HEK293 (cell line): Measurements from ENCODE around the gene GTSE1.

Experiments
- CTCF ChIA-PET: fragments of 350-600 bp; formaldehyde crosslinking; extraction: SDS; loops from one replicate; lab custom pipeline; 2021; ENCODE audit warnings: antibody characterized with exemption; lab: Yijun Ruan, JAX
- POLR2A ChIA-PET: fragments of 300-600 bp; formaldehyde crosslinking; extraction: SDS; loops from one replicate; lab custom pipeline; 2020; ENCODE audit warnings: antibody characterized with exemption, inconsistent platforms; lab: Yijun Ruan, JAX
- H3K27ac ChIP-seq: fragments of 200-500 bp; sonication (Bioruptor generic); 2 replicates; pipeline ENCODE4 v1.5.1; 2014; ENCODE audit warnings: low read depth, low read length, control low read depth, inconsistent platforms; ENCODE audit errors: extremely low read depth
- H3K36me3 ChIP-seq, 2 experiments: fragments of 200-500 bp in 1 of 2; sonication (Bioruptor generic) in 1 of 2; 1 replicate in 1 of 2; 2 replicates in 1 of 2; pipeline ENCODE4 v1.5.1; 2014 to 2017; ENCODE audit warnings: inconsistent platforms in 2 of 2, low read length in 2 of 2; ENCODE audit not compliant: control insufficient read depth in 2 of 2, insufficient read depth in 1 of 2
- H3K4me1 ChIP-seq: fragments of 200-500 bp; sonication (Bioruptor generic); 2 replicates; pipeline ENCODE4 v1.5.1; 2014; ENCODE audit warnings: mild to moderate bottlenecking, low read length, inconsistent platforms; ENCODE audit not compliant: control insufficient read depth, insufficient read depth
- H3K4me3 ChIP-seq: 2 replicates; pipeline ENCODE4 v1.5.1; 2011; ENCODE audit warnings: low read depth, mild to moderate bottlenecking, control low read depth, low read length, moderate library complexity
- H3K9me3 ChIP-seq: fragments of 200-500 bp; sonication (Bioruptor generic); 2 replicates; pipeline ENCODE4 v1.5.1; 2014; ENCODE audit warnings: low read depth, low read length, inconsistent platforms; ENCODE audit not compliant: control insufficient read depth, insufficient read depth
- EGR2 ChIP-seq: fragments of 450-650 bp; formaldehyde crosslinking; IDR thresholded peaks from 2 replicates; pipeline ENCODE4 v1.5.1; 2016; ENCODE audit warnings: low read depth, missing biosample characterization, missing genetic modification characterization
- GLI2 ChIP-seq: fragments of 450-650 bp; formaldehyde crosslinking; IDR thresholded peaks from 2 replicates; pipeline ENCODE4; 2017; ENCODE audit warnings: missing biosample characterization, missing genetic modification characterization, low read depth, borderline replicate concordance
- MYNN ChIP-seq: fragments of 450-650 bp; formaldehyde crosslinking; IDR thresholded peaks from 2 replicates; pipeline ENCODE4 v1.5.1; 2016; ENCODE audit warnings: missing biosample characterization, missing genetic modification characterization, borderline replicate concordance
- MZF1 ChIP-seq: fragments of 450-650 bp; formaldehyde crosslinking; IDR thresholded peaks from 2 replicates; pipeline ENCODE4 v1.5.1; 2017; ENCODE audit warnings: missing biosample characterization, missing genetic modification characterization, borderline replicate concordance
- SP7 ChIP-seq: fragments of 450-650 bp; formaldehyde crosslinking; IDR thresholded peaks from 2 replicates; pipeline ENCODE4 v1.5.1; 2016; ENCODE audit warnings: missing biosample characterization, missing genetic modification characterization
- ZBTB10 ChIP-seq: fragments of 450-650 bp; formaldehyde crosslinking; IDR thresholded peaks from 2 replicates; pipeline ENCODE4 v1.5.1; 2016; ENCODE audit warnings: missing biosample characterization, missing genetic modification characterization
- ZBTB44 ChIP-seq: fragments of 450-650 bp; IDR thresholded peaks from 2 replicates; pipeline ENCODE4 v1.5.1; 2018; ENCODE audit warnings: missing biosample characterization, mild to moderate bottlenecking, missing genetic modification characterization
- ZBTB7A ChIP-seq: fragments of 450-650 bp; formaldehyde crosslinking; IDR thresholded peaks from 2 replicates; pipeline ENCODE4 v1.5.1; 2016; ENCODE audit warnings: low read depth, missing biosample characterization, missing genetic modification characterization
- ZEB2 ChIP-seq: fragments of 450-650 bp; formaldehyde crosslinking; IDR thresholded peaks from 2 replicates; pipeline ENCODE4 v1.5.1; 2016; ENCODE audit warnings: missing biosample characterization, missing genetic modification characterization
- ZFHX2 ChIP-seq: fragments of 450-650 bp; formaldehyde crosslinking; conservative IDR thresholded peaks from 2 replicates; pipeline ENCODE4 v1.5.1; 2016; ENCODE audit warnings: missing biosample characterization, missing genetic modification characterization
- ZNF133 ChIP-seq: fragments of 450-650 bp; formaldehyde crosslinking; IDR thresholded peaks from 2 replicates; pipeline ENCODE4 v1.5.1; 2016; ENCODE audit warnings: missing biosample characterization, missing genetic modification characterization
- ZNF175 ChIP-seq: fragments of 450-650 bp; formaldehyde crosslinking; IDR thresholded peaks from 2 replicates; pipeline ENCODE4 v1.5.1; 2016; ENCODE audit warnings: missing biosample characterization, missing genetic modification characterization
- ZNF221 ChIP-seq: fragments of 450-650 bp; formaldehyde crosslinking; IDR thresholded peaks from 2 replicates; pipeline ENCODE4 v1.5.1; 2017; ENCODE audit warnings: missing biosample characterization, missing genetic modification characterization, borderline replicate concordance
- ZNF366 ChIP-seq: fragments of 450-650 bp; formaldehyde crosslinking; conservative IDR thresholded peaks from 2 replicates; pipeline ENCODE4 v1.5.1; 2016; ENCODE audit warnings: missing biosample characterization, missing genetic modification characterization
- ZNF394 ChIP-seq: fragments of 450-650 bp; formaldehyde crosslinking; IDR thresholded peaks from 2 replicates; pipeline ENCODE4 v1.5.1; 2016; ENCODE audit warnings: missing biosample characterization, missing genetic modification characterization, mild to moderate bottlenecking, moderate library complexity, borderline replicate concordance
- ZNF521 ChIP-seq: fragments of 450-650 bp; formaldehyde crosslinking; IDR thresholded peaks from 2 replicates; pipeline ENCODE4 v1.5.1; 2017; ENCODE audit warnings: missing biosample characterization, mild to moderate bottlenecking, missing genetic modification characterization
- ZNF561 ChIP-seq: fragments of 450-650 bp; IDR thresholded peaks from 2 replicates; pipeline ENCODE4 v1.5.1; 2018; ENCODE audit warnings: missing biosample characterization, missing genetic modification characterization, borderline replicate concordance
- ZNF571 ChIP-seq: fragments of 450-650 bp; formaldehyde crosslinking; IDR thresholded peaks from 2 replicates; pipeline ENCODE4 v1.5.0; 2017; ENCODE audit warnings: missing biosample characterization, missing genetic modification characterization
- ZNF596 ChIP-seq: fragments of 450-650 bp; IDR thresholded peaks from 2 replicates; pipeline ENCODE4 v1.5.0; 2018; ENCODE audit warnings: missing biosample characterization, mild to moderate bottlenecking, missing genetic modification characterization, moderate library complexity
- ZSCAN5A ChIP-seq: fragments of 450-650 bp; formaldehyde crosslinking; IDR thresholded peaks from 2 replicates; pipeline ENCODE4 v1.5.1; 2016; ENCODE audit warnings: missing biosample characterization, missing genetic modification characterization

GTSE1 gene

DNA sequence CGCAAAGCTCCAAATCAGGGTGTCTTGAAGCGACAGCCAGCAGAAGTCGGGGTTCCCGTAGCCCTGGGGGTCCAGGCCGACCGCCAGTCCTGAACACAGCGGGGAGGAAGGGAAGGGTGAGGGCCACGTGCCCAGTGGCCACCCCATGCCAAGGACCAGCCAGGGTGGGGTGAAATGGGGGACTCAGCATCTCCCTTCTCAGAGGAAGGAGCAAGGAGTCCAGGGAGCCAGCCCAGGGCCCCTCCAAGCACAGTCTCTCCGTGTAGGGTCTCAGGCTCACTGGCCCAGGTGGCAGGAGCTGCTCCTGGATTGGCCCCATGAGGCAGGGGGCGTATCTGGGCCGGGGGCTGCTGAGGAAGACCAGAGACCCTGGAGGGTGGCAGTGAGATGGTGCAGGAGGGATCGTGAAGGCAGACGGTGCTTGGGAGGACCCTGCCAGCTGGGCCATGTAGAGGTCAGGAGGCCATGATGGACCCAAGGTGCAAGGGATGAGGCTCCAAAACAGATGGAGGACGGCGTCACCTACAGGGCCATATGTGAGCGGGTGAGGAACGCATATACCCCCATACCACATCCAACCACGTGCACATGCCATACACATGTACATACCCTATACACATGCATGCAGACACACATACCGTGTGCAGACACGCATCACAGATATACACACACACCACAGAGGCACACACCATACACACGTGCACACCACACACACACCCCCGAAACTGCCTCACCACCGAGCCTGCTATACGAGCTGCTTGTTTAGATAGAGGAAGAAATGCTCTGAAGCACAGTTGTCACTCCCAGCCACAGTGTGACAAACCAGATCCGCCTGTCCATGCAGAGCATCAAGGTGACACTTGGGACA, 73.3 kb downstream of the GTSE1 start:
- peaks cover 0 to 21% of the 10 kb centered on the region in 2 experiments; a peak in 2 of 3 replicates for H3K36me3 ChIP-seq
- no peaks in the 10 kb centered on the region for H3K9me3 ChIP-seq
- H3K4me3 ChIP-seq: no peak overlapping the region
- peaks cover 9% of the 10 kb centered on the region; the same call in 1 of the 2 replicates for H3K4me1 ChIP-seq
- ChIA-PET CTCF (interaction anchor here (0.6 to 0.7 kb wide), 2 partner anchors 52 to 75 kb away, joined by 3 to 4 read pairs; no protein-coding TSS in a partner anchor), POLR2A (no interaction called here)
- TF ChIP-seq ZNF133 (tag by site-specific recombination): no peak
- no peak overlapping the region for H3K27ac ChIP-seq

DNA sequence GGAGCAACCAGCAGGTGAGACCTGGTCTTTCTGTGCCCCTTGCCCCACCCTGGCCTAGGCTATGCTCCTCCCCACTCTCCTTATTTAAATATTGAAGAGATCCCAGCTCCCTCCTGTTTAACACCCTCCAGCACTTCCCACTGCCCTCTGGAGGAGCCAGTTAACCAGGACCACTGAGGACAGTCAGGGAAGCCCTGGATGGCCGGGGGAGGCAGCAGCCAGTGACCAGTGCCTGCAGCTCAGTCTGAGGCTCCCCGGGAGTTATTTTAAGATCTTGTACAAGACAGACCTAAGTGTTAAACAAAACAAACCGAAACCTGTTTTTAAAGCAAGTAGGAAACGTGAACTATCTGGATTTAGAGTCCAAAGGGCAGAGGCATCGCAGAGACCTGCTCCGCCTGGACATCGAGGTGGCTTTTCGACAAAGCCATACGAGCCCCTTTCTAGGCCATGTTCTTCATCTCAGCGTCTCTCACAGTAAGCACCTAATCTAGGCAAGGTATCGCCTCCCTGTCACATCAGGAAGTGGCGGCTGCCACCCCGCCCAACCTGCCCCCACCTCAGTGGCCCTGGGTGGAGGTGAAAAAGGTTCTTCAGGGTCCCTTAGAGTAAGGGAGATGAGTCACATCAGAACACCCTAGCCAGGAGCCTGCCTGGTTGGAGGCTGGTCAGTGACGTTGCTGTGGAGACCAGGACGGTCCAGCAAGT, 74.1 kb downstream of the GTSE1 start:
- H3K27ac ChIP-seq: no peak overlapping the region
- peaks cover 9% of the 10 kb centered on the region; the same call in 1 of the 2 replicates for H3K4me1 ChIP-seq
- TF ChIP-seq ZNF596 (no peak), MZF1 (tag by site-specific recombination) (no peak), ZNF394 (tag by site-specific recombination) (no peak), GLI2 (no peak), ZNF175 (tag by site-specific recombination) (no peak), ZBTB7A (tag by site-specific recombination) (no peak)
- TF ChIP-seq, all 188 proteins: peak for 0
- CTCF ChIA-PET: interaction anchor here (0.6 to 0.7 kb wide), 2 partner anchors 17 to 74 kb away, joined by 3 read pairs; no protein-coding TSS in a partner anchor
- POLR2A ChIA-PET: interaction anchor here (0.8 kb wide), 1 partner anchor 12 kb away, joined by 3 read pairs; no protein-coding TSS in a partner anchor
- Histone ChIP-seq H3K9me3 (no peaks in the 10 kb centered on the region), H3K4me3 (no peak overlapping the region), H3K36me3 (peaks cover 4 to 21% of the 10 kb centered on the region in 2 experiments; a peak in 2 of 3 replicates)

- POLR2A ChIA-PET: interaction anchor here (0.8 kb wide), 1 partner anchor 13 kb away, joined by 3 read pairs; no protein-coding TSS in a partner anchor
- Histone ChIP-seq H3K9me3 (no peaks in the 10 kb centered on the region), H3K4me1 (peaks cover 9% of the 10 kb centered on the region; the same call in 1 of the 2 replicates), H3K4me3 (no peak overlapping the region), H3K36me3 (peaks cover 10 to 24% of the 10 kb centered on the region in 2 experiments; a peak in 2 of 3 replicates), H3K27ac (no peak overlapping the region)
- CTCF ChIA-PET: interaction anchor here (0.7 kb wide), 1 partner anchor 18 kb away, joined by 3 read pairs; no protein-coding TSS in a partner anchor
- TF ChIP-seq ZNF521 (no peak), ZFHX2 (tag by site-specific recombination) (peak; percentile 94), GLI2 (no peak), SP7 (tag by site-specific recombination) (no peak), ZNF221 (tag by site-specific recombination) (no peak), EGR2 (peak; percentile 99), ZNF366 (peak; percentile 99), ZEB2 (no peak), ZBTB44 (tag by site-specific recombination) (no peak), ZNF571 (tag by site-specific recombination) (0 out of 2 replicates have a peak, but pooled peaks have one; percentile 15), MYNN (tag by site-specific recombination) (no peak), ZSCAN5A (tag by site-specific recombination) (no peak), ZNF561 (no peak), ZBTB7A (tag by site-specific recombination) (no peak), ZBTB10 (tag by site-specific recombination) (no peak)
Observed at GRCh38 chr22:46371623-46372226, 75.1 kb downstream of the GTSE1 start.
